Measurements from ENCODE around the gene TGM5.

The TGM5 gene

DNA sequence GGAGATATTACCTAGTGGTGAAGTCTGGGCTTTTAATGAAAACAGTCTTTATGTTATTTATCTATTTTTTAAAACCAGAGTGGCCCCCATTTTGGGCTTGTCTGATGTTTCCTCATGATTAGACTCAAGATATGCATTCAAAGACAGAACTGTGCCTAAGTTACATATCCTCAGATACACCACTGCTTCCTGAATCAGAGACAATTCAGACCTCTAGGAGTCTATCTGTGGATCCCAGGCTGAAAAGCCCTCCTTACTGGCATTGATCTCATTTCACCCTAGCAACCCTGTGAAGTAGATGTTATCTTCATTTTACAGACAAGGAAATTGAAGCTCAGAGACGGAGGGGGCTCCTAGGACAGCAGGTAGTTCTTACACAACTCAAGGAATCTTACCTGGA lies 16.8 kb upstream of the TGM5 start:
- FAIRE-seq (no peak), DNase-seq (ENCODE audit: insufficient read length, low spot score) (no peak)
- TF ChIP-seq, protein P1, sequence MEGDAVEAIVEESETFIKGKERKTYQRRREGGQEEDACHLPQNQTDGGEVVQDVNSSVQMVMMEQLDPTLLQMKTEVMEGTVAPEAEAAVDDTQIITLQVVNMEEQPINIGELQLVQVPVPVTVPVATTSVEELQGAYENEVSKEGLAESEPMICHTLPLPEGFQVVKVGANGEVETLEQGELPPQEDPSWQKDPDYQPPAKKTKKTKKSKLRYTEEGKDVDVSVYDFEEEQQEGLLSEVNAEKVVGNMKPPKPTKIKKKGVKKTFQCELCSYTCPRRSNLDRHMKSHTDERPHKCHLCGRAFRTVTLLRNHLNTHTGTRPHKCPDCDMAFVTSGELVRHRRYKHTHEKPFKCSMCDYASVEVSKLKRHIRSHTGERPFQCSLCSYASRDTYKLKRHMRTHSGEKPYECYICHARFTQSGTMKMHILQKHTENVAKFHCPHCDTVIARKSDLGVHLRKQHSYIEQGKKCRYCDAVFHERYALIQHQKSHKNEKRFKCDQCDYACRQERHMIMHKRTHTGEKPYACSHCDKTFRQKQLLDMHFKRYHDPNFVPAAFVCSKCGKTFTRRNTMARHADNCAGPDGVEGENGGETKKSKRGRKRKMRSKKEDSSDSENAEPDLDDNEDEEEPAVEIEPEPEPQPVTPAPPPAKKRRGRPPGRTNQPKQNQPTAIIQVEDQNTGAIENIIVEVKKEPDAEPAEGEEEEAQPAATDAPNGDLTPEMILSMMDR (IDR thresholded peaks at IDR 0.05; ENCODE audit: insufficient read depth, missing control alignments), result no peak

DNA sequence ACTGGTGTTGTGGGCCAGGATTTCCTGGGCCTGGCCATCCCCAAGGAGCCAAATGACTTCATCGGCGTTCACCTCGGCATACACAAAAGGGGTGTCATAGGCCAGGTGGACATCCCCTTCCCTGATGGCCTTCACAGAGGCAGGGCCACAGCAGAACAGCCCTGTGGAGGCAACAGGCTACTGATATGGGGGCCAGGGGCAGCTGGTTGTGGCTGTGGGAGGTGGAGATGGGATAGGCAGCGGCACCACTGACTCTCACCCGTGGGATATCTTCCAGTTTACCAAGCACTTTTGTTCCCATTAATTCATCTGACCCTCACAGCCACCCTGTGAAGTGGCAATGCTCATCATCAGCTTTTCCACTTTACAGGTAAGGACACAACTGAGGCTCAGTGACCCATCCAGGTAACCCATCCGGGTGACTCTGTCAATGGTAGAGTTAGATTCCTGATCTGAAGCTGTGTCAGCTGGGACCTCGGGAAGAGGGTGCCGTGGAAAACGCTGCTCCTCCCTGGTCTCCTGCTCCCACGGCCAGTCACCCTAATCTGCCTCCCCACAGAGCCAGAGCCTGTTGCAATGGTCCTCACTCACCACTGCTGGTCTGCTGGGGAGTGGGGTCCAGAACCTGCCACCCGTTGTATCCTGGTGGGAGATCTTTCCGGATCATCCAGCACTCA lies 15.3 kb upstream of the TGM5 start:
- TF ChIP-seq, protein P1 (IDR thresholded peaks at IDR 0.05; ENCODE audit: insufficient read depth, missing control alignments), result no peak
- FAIRE-seq (no peak), DNase-seq (ENCODE audit: insufficient read length, low spot score) (no peak)

DNA sequence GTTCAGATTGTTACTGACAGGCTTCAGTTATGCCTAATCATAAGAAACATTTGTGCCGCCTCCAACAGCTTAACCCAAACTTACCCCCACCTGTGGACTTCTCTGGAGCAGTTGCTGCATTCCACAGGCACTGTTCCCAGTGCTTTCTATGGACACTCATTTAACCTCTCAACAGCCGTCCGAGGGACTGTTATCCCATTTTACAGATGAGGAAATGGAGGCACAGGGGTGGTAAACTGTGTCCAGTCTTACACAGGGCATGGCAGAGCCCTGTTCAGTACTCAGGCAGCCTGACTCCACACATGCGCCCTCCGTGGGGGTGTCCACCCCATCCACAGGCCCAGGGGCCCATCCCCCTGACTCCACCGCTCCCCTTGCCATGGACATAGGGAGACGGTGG lies 14.3 kb upstream of the TGM5 start:
- DNase-seq (ENCODE audit: insufficient read length, low spot score), result no peak
- FAIRE-seq, result no peak
- TF ChIP-seq, protein P1 (IDR thresholded peaks at IDR 0.05; ENCODE audit: insufficient read depth, missing control alignments), result no peak

DNA sequence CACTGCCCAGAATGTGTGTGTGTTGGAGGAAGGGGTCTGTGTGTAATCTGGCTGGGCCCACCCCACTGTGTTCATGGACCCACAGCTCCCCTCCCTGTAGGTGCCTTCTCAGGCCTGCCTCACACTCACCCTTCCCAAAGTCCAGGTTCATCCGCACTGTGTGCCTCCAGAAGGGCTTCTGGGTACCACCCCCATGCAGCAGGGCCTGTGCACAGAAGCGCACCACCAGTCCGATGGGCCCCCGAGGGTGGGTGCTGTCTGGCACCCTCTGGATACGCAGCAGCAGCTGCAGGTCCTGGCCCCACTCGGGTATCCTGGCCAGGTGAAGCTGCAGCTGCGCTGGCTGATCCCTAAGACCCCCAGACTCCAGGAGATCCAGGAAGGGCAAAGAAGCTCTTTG lies 12.8 kb upstream of the TGM5 start:
- no peak for FAIRE-seq
- DNase-seq (ENCODE audit: insufficient read length, low spot score), result no peak
- TF ChIP-seq, protein P1 (IDR thresholded peaks at IDR 0.05; ENCODE audit: insufficient read depth, missing control alignments), result no peak

DNA sequence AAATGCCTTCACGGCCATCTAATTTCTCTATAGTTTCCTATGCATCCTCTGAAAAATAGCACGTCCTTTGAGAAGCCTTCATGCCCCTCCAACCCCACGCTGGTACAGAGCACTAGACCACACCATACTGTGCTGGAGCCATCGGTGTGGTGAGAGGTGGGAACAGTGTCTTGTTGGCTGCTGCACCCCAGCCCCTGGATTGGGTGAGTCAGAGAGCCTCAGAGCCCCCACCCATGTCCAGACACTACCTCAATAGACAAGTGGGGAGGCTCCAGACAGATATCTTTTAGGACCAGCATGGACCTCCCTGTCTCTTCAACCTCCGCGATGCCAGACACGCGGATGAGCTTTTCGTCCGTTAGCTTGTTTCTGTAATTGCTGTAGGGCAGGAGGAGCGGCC lies 12.1 kb upstream of the TGM5 start:
- FAIRE-seq (no peak), DNase-seq (ENCODE audit: insufficient read length, low spot score) (no peak)
- TF ChIP-seq, protein P1 (IDR thresholded peaks at IDR 0.05; ENCODE audit: insufficient read depth, missing control alignments), result no peak

DNA sequence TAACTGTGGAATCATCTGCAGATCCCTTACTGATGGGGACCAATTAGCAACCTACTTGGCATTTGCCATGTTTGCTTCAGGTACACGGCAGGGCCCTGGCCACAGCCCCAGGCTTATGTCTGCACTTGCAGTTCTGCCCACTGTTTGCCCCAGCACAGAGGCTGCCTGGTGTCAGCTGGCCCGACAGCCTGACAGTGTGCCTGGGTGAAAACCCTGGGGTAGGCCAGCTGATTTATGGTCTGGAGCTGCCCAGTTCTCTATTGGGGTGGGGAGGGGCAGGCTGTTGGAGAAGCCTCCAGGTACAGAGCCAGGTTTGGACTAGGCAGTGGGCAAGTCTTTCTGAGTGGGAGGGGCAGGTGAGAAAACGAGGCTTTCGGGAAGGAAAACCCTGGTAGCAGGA lies 11.2 kb upstream of the TGM5 start:
- DNase-seq (ENCODE audit: insufficient read length, low spot score), result no peak
- TF ChIP-seq, protein P1 (IDR thresholded peaks at IDR 0.05; ENCODE audit: insufficient read depth, missing control alignments), result no peak
- FAIRE-seq, result no peak

DNA sequence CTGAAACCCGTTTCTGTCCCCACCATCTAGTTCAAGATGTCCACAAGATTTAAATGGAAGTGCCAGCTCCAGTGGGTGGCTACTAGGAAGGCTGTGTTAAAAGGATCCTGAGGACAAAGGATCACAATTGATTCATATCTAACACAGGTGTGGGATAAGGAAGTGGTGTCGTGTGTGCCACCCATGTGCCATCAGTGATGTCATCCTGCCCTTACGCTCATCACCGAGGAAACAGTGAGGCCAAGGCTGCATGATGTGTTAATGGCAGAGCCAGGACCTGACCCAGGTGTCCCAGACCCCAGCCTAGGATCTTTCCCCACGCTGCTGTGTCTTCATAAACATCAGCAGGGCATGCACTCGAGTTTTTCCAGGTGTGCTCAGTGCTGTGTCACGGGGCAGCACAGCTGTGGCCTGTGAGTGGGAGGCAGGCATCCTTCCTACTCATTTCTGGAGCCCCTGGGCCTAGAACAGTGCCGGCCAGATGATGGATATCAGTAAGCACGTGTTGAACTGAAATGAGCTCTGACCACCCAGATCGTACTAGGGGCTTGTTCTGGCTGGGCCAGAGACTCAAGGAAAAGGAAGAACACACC lies 10.6 kb upstream of the TGM5 start:
- FAIRE-seq (no peak), DNase-seq (ENCODE audit: insufficient read length, low spot score) (no peak)
- TF ChIP-seq, protein P1 (IDR thresholded peaks at IDR 0.05; ENCODE audit: insufficient read depth, missing control alignments), result no peak
